Gastroesophageal sphincter (tissue), 3 donors: ENCODE results near the gene UBE2E2.

ENCODE experiments used
- CTCF ChIP-seq, 4 experiments: fragments of 200-600 bp in 2 of 4; fragments of 450-650 bp in 2 of 4; sonication (generic) in 1 of 4; IDR thresholded peaks; one replicate each; pipeline ENCODE4 v1.5.1; 2017 to 2019; ENCODE audit warnings: antibody characterized with exemption in 4 of 4, mild to moderate bottlenecking in 2 of 4, moderate library complexity in 2 of 4
- POLR2A ChIP-seq, 2 donors: fragments of 450-650 bp; IDR thresholded peaks; one replicate each; pipeline ENCODE4 v1.6.1; 2017; ENCODE audit warnings: antibody characterized with exemption in 2 of 2, mild to moderate bottlenecking in 2 of 2, moderate library complexity in 1 of 2
- POLR2AphosphoS5 ChIP-seq: sonication (generic); formaldehyde crosslinking; IDR thresholded peaks from one replicate; pipeline ENCODE4 v1.6.1; 2017; ENCODE audit warnings: antibody characterized with exemption

DNA sequence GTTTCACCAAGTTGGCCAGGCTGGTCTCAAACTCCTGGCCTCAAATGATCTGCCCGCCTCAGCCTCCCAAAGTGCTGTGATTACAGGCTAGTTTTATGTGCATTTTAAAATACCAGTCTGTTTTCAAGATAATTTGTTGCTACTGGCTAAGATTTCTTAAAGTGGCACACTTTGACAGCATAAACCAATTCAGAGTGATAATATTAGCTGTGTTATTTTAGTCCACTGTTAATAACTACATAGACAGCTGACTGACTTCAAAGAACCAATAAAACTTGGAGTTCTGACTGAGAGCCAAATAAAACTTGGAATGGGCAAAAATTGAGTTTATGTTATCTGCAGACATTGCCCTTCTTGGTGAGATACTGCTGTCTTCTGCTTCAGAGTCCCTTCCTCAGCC, 291.8 kb downstream of the UBE2E2 start:
- no peak for TF ChIP-seq POLR2AphosphoS5
- TF ChIP-seq POLR2A (IDR thresholded peaks at IDR 0.05), result no peak
- TF ChIP-seq CTCF (IDR thresholded peaks at IDR 0.05), result no peak
